ENCODE measurements around the gene FTO. TPM values are rescaled to one million over a fixed set of nuclear protein-coding genes. Genes with fewer than 3 reads are reported as not detected.
A peak's percentile ranks its signal among the peaks of the same experiment; 100 is the strongest.

The FTO gene
- total and polyA plus RNA-seq, 2 donors: 57.0 to 112 TPM

DNA sequence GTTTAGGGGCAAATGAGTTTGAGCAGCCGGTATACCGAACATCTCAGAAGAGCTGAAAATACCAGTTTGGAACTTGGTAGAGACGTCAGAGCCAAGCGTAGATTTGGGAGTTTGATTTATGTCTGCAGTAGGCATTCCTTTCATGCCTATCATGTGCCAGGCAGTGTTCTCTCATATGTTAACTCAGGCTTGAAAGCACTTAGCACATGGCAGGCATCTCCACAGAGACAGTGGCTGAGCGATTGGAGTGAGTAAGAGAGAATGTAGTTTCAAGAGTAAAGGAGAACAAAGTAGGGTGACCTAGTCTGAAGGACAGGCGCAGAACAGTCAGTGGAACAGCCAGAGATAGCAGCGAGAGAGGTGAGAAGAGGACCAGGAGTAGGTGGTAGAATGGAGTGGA, 207.0 kb downstream of the FTO start:
- Histone ChIP-seq H3K36me3 (ENCODE audit: insufficient read depth) (no peaks in the 10 kb centered on the region), H3K27ac (ENCODE audit: low read depth) (no peak overlapping the region), H3K4me1 (ENCODE audit: insufficient read depth) (no peaks in the 10 kb centered on the region), H3K4me3 (ENCODE audit: low read depth, low read length) (no peak overlapping the region)
- 92% methylated on average over 7 of the region's 7 CpGs for WGBS
- no peak for DNase-seq (ENCODE audit: extremely low spot score)

DNA sequence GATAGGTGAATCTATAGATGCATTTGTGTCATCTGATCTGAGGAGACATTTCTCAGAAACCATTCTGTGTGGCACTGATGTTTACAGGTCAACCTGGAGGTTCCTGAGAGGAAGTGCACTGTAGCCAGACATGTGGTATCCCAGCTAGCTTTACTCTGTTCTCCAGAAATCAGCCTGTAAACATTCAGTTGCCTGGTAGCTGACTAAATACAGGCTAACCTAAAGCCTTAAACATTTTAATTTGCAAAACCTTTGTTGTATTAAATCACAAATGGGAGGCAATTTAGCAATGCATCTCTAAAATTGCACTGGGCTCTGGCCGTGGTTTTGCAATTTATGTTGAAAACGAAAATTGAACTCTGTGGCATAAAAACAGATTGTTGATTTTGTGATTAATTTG, 207.6 kb downstream of the FTO start:
- Histone ChIP-seq H3K36me3 (ENCODE audit: insufficient read depth) (no peaks in the 10 kb centered on the region), H3K4me3 (ENCODE audit: low read depth, low read length) (no peak overlapping the region), H3K4me1 (ENCODE audit: insufficient read depth) (no peaks in the 10 kb centered on the region), H3K27ac (ENCODE audit: low read depth) (no peak overlapping the region)
- no peak for DNase-seq (ENCODE audit: extremely low spot score)
- WGBS: 77% methylated on average over 2 of the region's 2 CpGs

DNA sequence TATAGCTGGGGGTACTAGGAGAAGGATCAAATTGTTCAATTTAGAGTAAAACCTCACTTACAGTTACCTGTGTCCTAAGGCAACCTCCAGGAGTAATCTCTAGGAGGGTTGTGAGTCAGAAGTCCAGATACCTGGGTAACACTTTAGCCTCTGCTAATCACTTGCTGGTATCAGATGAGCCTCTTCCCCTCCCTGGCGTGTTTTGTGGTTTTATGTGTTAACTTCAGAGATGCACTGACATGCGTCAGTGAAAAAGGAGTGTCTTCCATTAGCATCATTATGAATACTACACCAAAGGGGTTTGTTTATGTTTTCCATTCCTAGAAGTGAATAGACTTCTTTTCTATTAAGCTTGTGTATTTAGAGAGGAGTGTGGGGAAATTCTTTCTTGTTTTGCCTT, 208.2 kb downstream of the FTO start:
- no peaks in the 10 kb centered on the region for H3K36me3 ChIP-seq (ENCODE audit: insufficient read depth)
- H3K27ac ChIP-seq (ENCODE audit: low read depth): no peak overlapping the region
- no peak for DNase-seq (ENCODE audit: extremely low spot score)
- H3K4me3 ChIP-seq (ENCODE audit: low read depth, low read length): no peak overlapping the region
- no peaks in the 10 kb centered on the region for H3K4me1 ChIP-seq (ENCODE audit: insufficient read depth)
- 86% methylated on average over 2 of the region's 2 CpGs for WGBS

DNA sequence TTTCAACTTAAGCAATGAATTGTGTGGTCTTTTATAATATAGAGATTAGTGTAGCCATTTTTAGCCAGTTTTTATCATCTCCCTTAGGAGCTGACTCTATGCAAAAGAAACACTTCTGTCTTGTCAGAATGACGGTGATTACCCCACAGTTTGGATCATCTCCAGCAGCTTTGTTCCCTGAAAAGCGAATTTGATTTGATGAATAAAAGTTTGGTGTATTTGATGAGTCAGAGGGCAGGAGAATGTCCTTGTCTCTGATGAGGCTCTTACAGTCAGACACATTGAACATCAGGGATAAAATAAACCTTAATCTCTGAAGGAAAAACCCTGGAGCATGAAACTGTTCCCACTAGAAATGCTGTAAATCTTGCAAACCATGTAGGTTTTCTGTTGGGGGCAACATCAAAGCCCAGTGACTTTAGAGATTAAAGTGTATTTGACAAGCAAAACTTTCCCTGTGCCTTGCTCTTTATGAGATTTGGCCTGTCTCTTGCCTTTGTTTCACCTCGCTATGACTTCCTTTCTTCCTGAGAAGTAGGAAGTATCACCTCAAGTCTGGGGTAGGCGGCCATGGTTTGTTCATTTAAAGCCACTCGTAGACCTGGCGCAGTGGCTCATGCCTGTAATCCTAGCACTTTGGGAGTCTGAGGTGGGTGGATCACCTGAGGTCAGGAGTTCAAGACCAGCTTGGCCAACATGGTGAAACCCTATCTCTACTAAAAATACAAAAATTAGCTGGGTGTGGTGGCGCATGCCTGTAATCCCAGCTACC, 209.3 kb downstream of the FTO start:
- WGBS: 66% methylated on average over 7 of the region's 7 CpGs
- no peak for DNase-seq (ENCODE audit: extremely low spot score)
- no peak overlapping the region for H3K27ac ChIP-seq (ENCODE audit: low read depth)
- no peak overlapping the region for H3K4me3 ChIP-seq (ENCODE audit: low read depth, low read length)
- no peaks in the 10 kb centered on the region for H3K4me1 ChIP-seq (ENCODE audit: insufficient read depth)
- no peaks in the 10 kb centered on the region for H3K36me3 ChIP-seq (ENCODE audit: insufficient read depth)

DNA sequence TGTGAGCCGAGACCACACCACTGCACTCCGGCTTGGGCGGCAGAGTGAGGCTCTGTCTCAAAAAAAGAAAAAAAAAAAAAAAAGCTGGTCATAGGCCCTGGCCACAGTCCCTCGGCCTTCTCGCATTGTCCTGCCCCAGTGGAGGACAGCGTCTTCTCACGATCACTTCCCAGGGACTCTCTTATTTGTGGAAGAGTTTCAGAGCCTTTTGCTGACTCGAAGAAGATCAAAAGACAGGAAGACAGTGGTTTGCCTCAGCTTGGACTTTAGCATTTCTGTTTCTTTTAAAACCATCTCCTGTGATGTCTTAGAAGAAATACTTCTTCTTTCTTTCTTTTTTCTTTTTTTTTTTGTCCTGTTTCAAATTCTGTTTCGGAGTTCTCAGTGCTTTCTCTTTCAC, 210.0 kb downstream of the FTO start:
- 81% methylated on average over 9 of the region's 9 CpGs for WGBS
- no peaks in the 10 kb centered on the region for H3K4me1 ChIP-seq (ENCODE audit: insufficient read depth)
- H3K36me3 ChIP-seq (ENCODE audit: insufficient read depth): no peaks in the 10 kb centered on the region
- no peak overlapping the region for H3K4me3 ChIP-seq (ENCODE audit: low read depth, low read length)
- no peak overlapping the region for H3K27ac ChIP-seq (ENCODE audit: low read depth)
- DNase-seq (ENCODE audit: extremely low spot score): no peak

DNA sequence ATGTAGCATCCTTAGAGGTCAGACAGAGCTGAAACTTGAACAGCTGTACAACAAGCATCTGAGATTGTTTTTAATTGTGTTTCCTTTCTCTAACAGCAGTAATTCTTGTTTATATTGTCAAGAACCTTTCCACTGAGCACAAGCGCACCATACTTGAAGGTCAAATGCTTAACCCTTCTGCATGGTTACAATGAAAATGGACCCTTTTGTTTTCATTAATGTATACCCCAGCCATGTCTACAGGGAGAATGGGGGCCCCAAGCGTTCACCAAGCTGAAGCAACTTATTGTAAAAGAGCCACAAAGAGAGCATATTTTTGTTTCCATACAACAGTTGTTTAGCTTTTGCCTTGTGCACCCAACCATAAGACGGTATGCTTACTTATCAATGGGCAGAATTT, 210.8 kb downstream of the FTO start:
- H3K27ac ChIP-seq (ENCODE audit: low read depth): no peak overlapping the region
- WGBS: 90% methylated on average over 3 of the region's 3 CpGs
- no peaks in the 10 kb centered on the region for H3K4me1 ChIP-seq (ENCODE audit: insufficient read depth)
- H3K4me3 ChIP-seq (ENCODE audit: low read depth, low read length): no peak overlapping the region
- H3K36me3 ChIP-seq (ENCODE audit: insufficient read depth): no peaks in the 10 kb centered on the region
- DNase-seq (ENCODE audit: extremely low spot score): no peak

DNA sequence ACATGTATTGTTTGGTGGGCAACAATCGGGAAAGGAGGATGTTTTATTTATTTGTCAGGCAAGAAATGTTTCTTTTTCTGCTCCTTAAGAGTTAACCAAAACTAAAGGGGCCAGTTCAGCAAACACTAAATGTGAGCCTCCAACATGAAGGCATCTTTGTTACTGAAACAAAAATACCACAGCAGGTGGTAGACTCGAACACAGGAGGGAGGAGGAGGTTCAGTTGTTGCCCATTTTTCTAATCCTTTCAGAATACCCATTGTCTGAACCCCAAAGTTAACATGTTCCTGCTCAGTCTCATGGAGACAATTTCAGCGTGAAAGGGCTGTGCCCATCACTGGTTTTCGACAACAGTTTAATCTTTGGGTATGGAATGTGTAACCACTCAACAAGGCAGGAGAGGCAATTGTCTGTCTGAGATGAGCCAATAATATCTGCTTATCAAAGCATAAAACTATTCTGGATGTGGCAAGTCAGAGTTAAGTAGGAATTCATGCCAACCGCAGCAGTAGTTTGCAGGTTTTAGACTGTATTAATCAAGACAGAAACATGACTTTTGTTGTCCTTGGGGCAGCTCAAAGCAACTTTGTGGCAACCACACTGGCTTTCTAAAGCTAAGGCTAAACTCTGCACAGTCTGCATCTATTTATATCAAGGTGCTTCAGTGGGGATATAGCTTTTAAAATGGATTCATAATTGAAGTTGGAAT, 211.7 kb downstream of the FTO start:
- no peak for DNase-seq (ENCODE audit: extremely low spot score)
- no peaks in the 10 kb centered on the region for H3K4me1 ChIP-seq (ENCODE audit: insufficient read depth)
- H3K4me3 ChIP-seq (ENCODE audit: low read depth, low read length): no peak overlapping the region
- 96% methylated on average over 5 of the region's 5 CpGs for WGBS
- H3K36me3 ChIP-seq (ENCODE audit: insufficient read depth): no peaks in the 10 kb centered on the region
- no peak overlapping the region for H3K27ac ChIP-seq (ENCODE audit: low read depth)

DNA sequence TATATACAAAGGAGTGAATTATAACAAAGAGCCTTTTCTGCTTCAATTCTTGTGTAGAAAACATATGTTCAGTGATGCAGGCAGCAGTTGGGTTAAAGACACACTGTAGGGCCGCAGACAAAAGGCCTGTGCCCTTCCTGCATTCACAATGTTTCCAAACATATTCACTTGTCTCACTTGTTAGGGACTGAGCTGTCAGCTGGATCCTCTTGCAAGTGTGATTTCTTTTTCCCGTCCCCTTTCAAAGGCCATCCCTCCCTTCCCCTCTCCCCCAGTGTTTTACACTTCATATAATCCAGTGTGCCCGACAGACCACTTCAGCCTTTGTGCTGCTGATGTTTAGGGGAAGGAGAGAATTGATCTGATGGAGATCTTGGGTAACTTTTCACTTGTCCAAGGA, 217.0 kb downstream of the FTO start:
- Histone ChIP-seq H3K27ac (ENCODE audit: low read depth) (no peak overlapping the region), H3K4me1 (ENCODE audit: insufficient read depth) (peaks cover 2% of the 10 kb centered on the region), H3K4me3 (ENCODE audit: low read depth, low read length) (no peak overlapping the region), H3K36me3 (ENCODE audit: insufficient read depth) (no peaks in the 10 kb centered on the region)
- no peak for DNase-seq (ENCODE audit: extremely low spot score)
- WGBS: 96% methylated on average over 3 of the region's 3 CpGs

DNA sequence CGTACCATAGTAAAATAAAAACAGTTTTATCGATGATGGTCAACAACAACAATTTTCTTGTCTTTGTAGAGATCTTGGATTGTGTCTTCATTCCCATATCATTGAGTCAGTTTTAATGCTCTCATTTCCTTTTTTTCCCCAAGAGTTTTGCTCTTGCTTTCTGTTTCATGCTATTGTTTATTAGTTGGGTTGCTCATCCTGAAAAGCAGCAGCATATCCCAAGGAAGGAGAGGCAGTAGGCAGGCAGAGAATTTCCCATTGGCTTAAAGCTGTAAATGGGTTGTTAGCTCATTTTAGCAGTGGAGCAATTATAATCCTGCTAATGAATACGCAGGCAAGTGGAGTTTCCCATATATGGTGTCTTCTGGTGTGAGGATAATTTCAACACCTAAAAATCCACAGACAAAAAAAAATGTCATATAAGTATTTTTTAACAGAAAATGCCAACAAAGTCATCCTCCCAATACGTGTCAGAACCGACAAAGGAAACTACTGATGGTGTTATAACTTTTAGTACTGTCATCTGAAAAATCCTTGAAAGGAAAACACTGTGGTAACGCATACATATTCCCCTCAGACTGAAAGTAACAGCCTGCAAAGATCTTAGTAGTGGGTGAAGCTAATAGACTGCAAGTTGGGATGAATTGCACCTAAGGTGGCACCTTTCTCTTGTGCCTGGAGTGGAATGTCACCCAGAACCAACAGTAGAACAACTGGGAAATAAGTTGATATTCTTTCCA, 218.3 kb downstream of the FTO start:
- H3K4me1 ChIP-seq (ENCODE audit: insufficient read depth): peaks cover 2% of the 10 kb centered on the region
- H3K4me3 ChIP-seq (ENCODE audit: low read depth, low read length): no peak overlapping the region
- DNase-seq (ENCODE audit: extremely low spot score): no peak
- no peak overlapping the region for H3K27ac ChIP-seq (ENCODE audit: low read depth)
- no peaks in the 10 kb centered on the region for H3K36me3 ChIP-seq (ENCODE audit: insufficient read depth)
- 95% methylated on average over 6 of the region's 6 CpGs for WGBS

DNA sequence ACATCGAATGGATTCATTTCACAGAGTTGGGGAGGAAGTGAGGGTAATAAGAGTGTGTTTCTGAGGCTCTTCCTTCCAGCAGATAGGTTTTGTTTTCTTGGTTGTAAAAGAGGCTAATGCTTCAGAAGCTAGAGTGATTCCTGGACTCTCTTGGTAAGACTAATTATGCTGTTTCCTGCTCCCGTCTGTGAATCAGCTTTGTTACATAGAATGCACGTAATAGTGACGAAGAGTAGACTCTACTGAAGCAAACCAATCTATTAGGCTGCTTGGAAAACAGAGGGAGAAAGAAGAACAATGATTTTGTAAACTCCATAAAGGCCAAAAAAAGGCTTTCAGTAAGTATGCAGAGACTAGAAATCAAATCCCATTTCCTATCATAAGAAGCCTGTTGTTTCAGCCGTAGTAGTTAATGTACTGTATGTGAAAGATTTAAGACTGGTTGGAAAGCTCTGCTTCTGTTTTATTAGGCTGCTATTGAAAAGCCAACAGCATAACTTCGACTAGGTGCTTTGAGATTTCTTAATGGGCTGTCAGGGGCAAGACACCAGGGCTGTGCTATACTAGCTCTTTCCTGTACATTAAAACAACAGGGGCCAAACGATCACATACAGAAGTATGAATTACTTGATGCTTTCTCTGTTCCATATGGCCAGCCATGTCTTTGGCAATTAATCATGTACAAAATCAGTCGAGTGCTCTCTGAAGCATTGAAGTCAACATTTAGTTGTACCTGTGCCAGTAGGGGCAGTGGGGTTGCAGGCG, 219.0 kb downstream of the FTO start:
- Histone ChIP-seq H3K4me3 (ENCODE audit: low read depth, low read length) (no peak overlapping the region), H3K36me3 (ENCODE audit: insufficient read depth) (no peaks in the 10 kb centered on the region), H3K4me1 (ENCODE audit: insufficient read depth) (peaks cover 2% of the 10 kb centered on the region), H3K27ac (ENCODE audit: low read depth) (no peak overlapping the region)
- DNase-seq (ENCODE audit: extremely low spot score): peak; percentile 52
- WGBS: 44% methylated on average over 9 of the region's 9 CpGs

DNA sequence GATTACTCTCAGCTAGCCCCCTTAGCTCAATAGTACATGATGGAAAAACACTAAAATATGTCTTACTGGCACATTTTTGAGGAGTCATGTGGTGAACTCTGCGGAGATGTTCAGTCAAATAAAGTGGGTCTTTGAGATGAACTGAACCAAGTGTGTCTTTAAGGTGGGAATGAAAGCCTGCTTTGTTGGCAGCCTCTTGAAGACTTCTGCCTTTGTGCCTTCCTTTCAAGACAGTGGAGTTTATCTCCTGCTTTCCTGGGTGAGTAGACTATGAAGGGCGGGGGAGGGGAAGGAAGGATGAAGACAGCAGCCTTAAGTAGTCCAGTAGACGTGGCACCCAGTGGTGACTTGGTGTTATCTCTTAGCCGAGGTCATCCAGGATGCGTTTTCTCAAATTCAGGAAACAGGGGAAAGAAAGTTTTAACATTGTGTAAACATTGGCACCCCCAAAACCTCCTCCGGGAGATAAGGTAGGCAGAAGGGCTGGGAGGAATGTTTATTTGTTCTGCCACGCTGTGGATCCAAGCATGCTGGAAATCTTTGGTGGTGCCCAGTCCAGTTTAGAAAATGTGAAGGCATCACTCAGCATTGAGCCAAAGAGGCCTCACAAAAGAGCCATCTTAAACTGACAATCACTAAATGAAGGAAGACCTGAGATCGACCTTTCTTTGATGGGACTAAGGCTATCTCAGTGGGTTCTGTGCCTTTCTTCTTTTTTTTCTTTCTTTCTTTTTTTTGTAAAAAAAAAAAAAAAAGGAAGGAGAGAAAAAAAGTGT, 220.6 kb downstream of the FTO start:
- no peak for DNase-seq (ENCODE audit: extremely low spot score)
- peaks cover 2% of the 10 kb centered on the region for H3K4me1 ChIP-seq (ENCODE audit: insufficient read depth)
- no peak overlapping the region for H3K27ac ChIP-seq (ENCODE audit: low read depth)
- H3K4me3 ChIP-seq (ENCODE audit: low read depth, low read length): no peak overlapping the region
- 88% methylated on average over 8 of the region's 8 CpGs for WGBS
- H3K36me3 ChIP-seq (ENCODE audit: insufficient read depth): no peaks in the 10 kb centered on the region

DNA sequence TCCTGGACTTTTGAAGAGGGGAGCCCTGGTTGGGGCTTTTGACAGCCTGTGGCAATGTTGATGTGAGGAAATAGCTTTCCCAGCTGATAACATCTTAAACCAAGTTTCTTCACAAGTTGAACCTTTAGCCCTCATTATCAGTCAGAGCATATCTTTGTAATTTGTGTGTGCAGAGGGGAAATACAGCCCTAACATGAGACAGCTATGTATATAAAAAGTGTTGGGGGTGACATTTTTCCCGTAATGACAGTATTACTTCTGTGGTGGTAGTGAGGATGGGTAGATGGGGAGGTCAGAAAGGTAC, 221.1 kb downstream of the FTO start:
- WGBS: 86% methylated on average over 1 of the region's 1 CpG
- H3K4me3 ChIP-seq (ENCODE audit: low read depth, low read length): no peak overlapping the region

DNA sequence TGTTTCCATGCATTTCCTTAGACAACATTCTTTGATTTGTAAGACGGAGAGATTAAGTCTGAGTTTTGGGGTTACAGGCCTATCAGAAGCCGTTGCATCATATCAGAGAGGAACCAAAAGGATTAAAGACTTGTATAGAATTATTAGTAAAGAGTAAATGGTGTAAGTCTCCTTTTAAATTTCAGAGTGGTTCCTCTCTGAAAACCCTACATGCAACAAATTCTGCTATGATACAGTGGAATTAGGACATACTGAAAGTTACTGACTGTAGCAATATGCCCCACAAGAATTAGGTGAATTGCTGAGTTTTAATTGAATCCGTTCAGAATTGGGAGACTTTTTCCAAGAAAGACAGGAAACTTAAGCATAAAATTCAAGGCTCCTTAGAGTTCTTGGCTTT, 221.6 kb downstream of the FTO start:
- Histone ChIP-seq H3K27ac (ENCODE audit: low read depth) (no peak overlapping the region), H3K4me3 (ENCODE audit: low read depth, low read length) (no peak overlapping the region), H3K36me3 (ENCODE audit: insufficient read depth) (no peaks in the 10 kb centered on the region), H3K4me1 (ENCODE audit: insufficient read depth) (peaks cover 2% of the 10 kb centered on the region)
- 91% methylated on average over 3 of the region's 3 CpGs for WGBS
- no peak for DNase-seq (ENCODE audit: extremely low spot score)

More for the DNA sequence above, 221.1 kb downstream of the FTO start:
- H3K4me1 ChIP-seq (ENCODE audit: insufficient read depth): peaks cover 2% of the 10 kb centered on the region
- H3K27ac ChIP-seq (ENCODE audit: low read depth): no peak overlapping the region
- no peak for DNase-seq (ENCODE audit: extremely low spot score)
- H3K36me3 ChIP-seq (ENCODE audit: insufficient read depth): no peaks in the 10 kb centered on the region

Data from urinary bladder (tissue), 4 donors.